ENCODE data around the gene TAS2R38. TPM values are rescaled to one million over a fixed set of nuclear protein-coding genes. Genes with fewer than 3 reads are reported as not detected.

Gene TAS2R38
- total RNA-seq: not detected

DNA sequence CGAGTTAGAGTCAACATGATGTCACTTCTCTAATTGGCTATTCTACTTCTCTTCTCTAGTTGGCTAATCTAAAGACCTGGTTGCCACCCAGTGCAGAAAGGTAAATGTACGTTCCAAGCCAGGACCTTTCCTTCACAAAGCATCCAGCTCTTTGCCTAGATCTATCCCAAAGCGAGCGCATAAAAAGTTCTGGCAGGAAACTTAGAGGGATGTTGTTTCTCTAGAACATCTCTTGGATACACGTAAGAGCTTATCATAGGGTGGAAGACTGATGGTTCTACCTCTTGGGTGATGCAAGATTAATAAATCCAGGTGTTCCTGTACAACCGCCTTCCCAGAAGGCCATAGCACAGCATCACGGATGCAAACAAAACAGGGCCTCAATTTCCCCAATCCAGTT, at the start of gene TAS2R38:
TSS of gene TAS2R38 (minus strand) at position 101 of the 400 bp plus-strand sequence. CDS start at position 17, 84 bp downstream.
- no peak for DNase-seq (ENCODE audit: low spot score in 2 of 2)

DNA sequence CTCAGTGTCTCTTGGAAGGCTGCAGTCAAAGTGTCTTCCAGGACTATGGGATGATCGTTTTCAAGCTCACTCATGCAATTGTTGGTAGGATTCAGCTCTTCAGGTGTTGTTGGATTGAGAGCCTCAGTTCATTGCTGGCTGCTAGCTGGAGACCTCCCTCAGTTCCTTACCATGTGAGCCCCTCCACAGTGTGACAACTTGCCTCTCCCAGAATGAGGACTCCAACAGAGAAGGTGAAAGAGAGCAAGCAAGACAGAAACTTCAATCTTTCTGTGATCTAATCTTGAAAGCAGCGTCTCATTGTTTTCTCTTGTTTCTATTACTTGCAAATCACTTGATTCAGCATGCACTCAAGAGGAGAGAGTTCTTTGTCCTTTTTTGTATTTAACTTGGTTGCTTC, 44.6 kb upstream of the TAS2R38 start:
- Histone ChIP-seq H3K36me3 (no peaks in the 10 kb centered on the region), H3K9me3 (no peaks in the 10 kb centered on the region), H3K27ac (no peak overlapping the region), H3K4me3 (no peak overlapping the region), H3K4me1 (no peaks in the 10 kb centered on the region), H3K27me3 (no peaks in the 10 kb centered on the region)
- intact Hi-C loops (cut with DNase I; ENCODE audit: low total_unique reads): no loop called here
- DNase-seq (ENCODE audit: low spot score in 2 of 2): no peak
- TF ChIP-seq POLR2AphosphoS5 (IDR thresholded peaks at IDR 0.05) (no peak), POLR2A (IDR thresholded peaks at IDR 0.05) (no peak)
- TF ChIP-seq, protein P1, sequence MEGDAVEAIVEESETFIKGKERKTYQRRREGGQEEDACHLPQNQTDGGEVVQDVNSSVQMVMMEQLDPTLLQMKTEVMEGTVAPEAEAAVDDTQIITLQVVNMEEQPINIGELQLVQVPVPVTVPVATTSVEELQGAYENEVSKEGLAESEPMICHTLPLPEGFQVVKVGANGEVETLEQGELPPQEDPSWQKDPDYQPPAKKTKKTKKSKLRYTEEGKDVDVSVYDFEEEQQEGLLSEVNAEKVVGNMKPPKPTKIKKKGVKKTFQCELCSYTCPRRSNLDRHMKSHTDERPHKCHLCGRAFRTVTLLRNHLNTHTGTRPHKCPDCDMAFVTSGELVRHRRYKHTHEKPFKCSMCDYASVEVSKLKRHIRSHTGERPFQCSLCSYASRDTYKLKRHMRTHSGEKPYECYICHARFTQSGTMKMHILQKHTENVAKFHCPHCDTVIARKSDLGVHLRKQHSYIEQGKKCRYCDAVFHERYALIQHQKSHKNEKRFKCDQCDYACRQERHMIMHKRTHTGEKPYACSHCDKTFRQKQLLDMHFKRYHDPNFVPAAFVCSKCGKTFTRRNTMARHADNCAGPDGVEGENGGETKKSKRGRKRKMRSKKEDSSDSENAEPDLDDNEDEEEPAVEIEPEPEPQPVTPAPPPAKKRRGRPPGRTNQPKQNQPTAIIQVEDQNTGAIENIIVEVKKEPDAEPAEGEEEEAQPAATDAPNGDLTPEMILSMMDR (IDR thresholded peaks at IDR 0.05): no peak

More for the DNA sequence above, at the start of gene TAS2R38:
- H3K36me3 ChIP-seq: no peaks in the 10 kb centered on the region
- TF ChIP-seq POLR2A (IDR thresholded peaks at IDR 0.05) (no peak), POLR2AphosphoS5 (IDR thresholded peaks at IDR 0.05) (no peak)
- TF ChIP-seq, protein P1 (IDR thresholded peaks at IDR 0.05): no peak
- no peaks in the 10 kb centered on the region for H3K4me1 ChIP-seq
- H3K4me3 ChIP-seq: no peak within 1 kb of the TSS
- no peaks in the 10 kb centered on the region for H3K9me3 ChIP-seq
- no peak within 1 kb of the TSS for H3K27ac ChIP-seq
- intact Hi-C loops (cut with DNase I; ENCODE audit: low total_unique reads): loop anchor here (10.0 kb wide), 1 partner anchor 211 kb away; no protein-coding TSS in a partner anchor
- H3K27me3 ChIP-seq: no peaks in the 10 kb centered on the region

DNA sequence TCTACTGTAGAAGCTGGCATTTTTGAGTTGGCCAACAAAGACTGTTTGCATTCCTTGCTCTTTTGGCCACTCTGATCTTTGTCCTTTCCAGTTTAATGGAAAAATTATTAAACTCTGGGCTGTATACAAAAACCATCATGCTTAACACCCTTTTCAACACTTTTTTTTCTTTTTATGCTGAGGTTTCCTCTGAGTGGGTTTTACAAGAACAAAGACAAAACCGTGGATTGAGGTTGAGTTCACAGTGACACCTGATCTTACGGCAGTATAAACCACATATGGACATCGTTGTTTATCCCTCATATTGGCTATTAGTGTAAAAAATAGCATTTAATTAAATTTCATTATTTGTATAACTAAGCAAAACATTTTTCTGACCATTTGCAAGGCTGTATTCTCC, 43.9 kb upstream of the TAS2R38 start:
- Histone ChIP-seq H3K4me3 (no peak overlapping the region), H3K4me1 (no peaks in the 10 kb centered on the region), H3K9me3 (no peaks in the 10 kb centered on the region), H3K36me3 (no peaks in the 10 kb centered on the region), H3K27ac (no peak overlapping the region), H3K27me3 (no peaks in the 10 kb centered on the region)
- intact Hi-C loops (cut with DNase I; ENCODE audit: low total_unique reads): no loop called here
- no peak for DNase-seq (ENCODE audit: low spot score in 2 of 2)
- TF ChIP-seq POLR2AphosphoS5 (IDR thresholded peaks at IDR 0.05): no peak
- TF ChIP-seq, protein P1 (IDR thresholded peaks at IDR 0.05): no peak
- no peak for TF ChIP-seq POLR2A (IDR thresholded peaks at IDR 0.05)

DNA sequence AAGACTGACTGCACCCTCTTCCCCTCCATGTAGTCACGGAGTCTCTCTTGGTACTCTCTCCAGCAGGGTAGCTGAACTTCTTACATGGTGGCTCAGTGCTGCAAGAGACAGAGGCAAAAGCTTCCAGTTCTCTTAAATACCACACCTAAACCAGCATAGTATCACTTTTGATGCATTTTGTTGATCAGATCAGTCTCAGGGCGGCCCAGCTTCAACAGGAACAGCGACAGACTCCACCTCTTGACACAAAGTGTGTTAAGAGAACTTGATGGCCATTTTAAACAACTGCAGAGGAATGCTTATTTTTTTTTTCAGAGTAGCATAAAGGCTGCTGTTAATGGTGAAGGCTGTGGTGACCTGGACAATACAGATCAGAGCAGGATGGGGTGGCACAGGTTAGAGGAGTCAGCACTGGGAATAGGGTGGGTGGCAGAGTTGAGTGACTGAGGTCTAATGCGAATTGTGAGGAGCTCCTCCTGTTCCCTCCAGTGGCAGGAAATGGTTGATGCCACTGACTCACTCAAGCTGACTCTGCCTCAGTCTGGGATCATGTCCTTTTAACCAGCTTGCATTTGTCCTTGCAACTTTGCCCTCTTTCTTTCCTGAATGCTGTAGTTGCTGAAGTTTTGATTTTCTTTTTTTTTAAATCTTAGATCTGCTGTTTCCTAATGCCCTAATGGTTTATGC, 39.4 kb upstream of the TAS2R38 start:
- TF ChIP-seq POLR2A (IDR thresholded peaks at IDR 0.05): no peak
- TF ChIP-seq POLR2AphosphoS5 (IDR thresholded peaks at IDR 0.05): no peak
- Histone ChIP-seq H3K27me3 (no peaks in the 10 kb centered on the region), H3K4me3 (no peak overlapping the region), H3K4me1 (no peaks in the 10 kb centered on the region), H3K36me3 (no peaks in the 10 kb centered on the region), H3K9me3 (no peaks in the 10 kb centered on the region), H3K27ac (no peak overlapping the region)
- intact Hi-C loops (cut with DNase I; ENCODE audit: low total_unique reads): no loop called here
- DNase-seq (ENCODE audit: low spot score in 2 of 2): no peak

DNA sequence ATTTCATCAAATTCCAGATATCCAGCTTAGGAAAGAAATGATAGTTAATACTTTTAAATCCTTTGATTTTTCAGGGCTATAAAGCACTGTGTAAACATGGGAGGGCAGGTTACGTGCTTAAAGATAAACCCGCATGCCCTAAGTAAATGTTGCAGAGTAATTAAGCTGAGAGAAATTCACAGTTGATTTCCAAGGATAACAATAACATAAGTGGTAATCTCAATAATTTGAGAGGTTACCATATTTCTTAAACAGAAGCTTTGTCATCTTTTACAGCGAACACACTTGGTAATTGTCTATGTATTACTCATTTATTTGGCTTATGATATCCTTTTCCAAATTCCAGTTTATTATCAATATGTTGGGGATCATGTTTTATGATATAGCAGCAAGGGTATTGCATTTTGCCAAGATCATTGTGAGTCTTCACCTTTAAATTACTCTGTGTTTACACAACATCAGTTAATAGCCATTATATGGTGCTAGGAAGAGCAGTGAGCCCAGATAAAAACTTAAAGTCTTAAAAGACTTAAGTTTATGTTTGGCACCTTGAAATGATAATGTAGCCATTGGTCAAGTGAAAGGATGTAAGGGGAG, 37.5 kb upstream of the TAS2R38 start:
- intact Hi-C loops (cut with DNase I; ENCODE audit: low total_unique reads): no loop called here
- Histone ChIP-seq H3K36me3 (no peaks in the 10 kb centered on the region), H3K27me3 (no peaks in the 10 kb centered on the region), H3K27ac (no peak overlapping the region), H3K9me3 (no peaks in the 10 kb centered on the region), H3K4me1 (no peaks in the 10 kb centered on the region), H3K4me3 (no peak overlapping the region)
- TF ChIP-seq POLR2AphosphoS5 (IDR thresholded peaks at IDR 0.05): no peak
- no peak for TF ChIP-seq POLR2A (IDR thresholded peaks at IDR 0.05)
- TF ChIP-seq, protein P1 (IDR thresholded peaks at IDR 0.05): no peak
- no peak for DNase-seq (ENCODE audit: low spot score in 2 of 2)
